Astrocyte (in vitro differentiated cells and primary cell): Measurements from ENCODE around the gene CDK2.

Experiments
- CTCF ChIP-seq: IDR thresholded peaks from 2 replicates; pipeline ENCODE4 v1.5.1; 2011; ENCODE audit warnings: low read depth, mild to moderate bottlenecking, inconsistent platforms, low read length, moderate library complexity; ENCODE audit not compliant: insufficient read depth
- EZH2 ChIP-seq: IDR thresholded peaks from 2 replicates; pipeline ENCODE4 v1.6.1; 2012; ENCODE audit warnings: mild to moderate bottlenecking, low read length, inconsistent platforms; ENCODE audit not compliant: insufficient read depth

GRCh38 chr12:55974308-55974730 lies 7.7 kb downstream of the CDK2 start:
- TF ChIP-seq CTCF (no peak), EZH2 (no peak)
